GM19455 (cell line): Measurements from ENCODE around the gene WNT5B.

Source experiments
- ATAC-seq: cut with Tn5 transposase; IDR thresholded peaks from one replicate; pipeline ENCODE4 v1.9.1; 2021; ENCODE audit not compliant: unreplicated experiment

WNT5B gene

DNA sequence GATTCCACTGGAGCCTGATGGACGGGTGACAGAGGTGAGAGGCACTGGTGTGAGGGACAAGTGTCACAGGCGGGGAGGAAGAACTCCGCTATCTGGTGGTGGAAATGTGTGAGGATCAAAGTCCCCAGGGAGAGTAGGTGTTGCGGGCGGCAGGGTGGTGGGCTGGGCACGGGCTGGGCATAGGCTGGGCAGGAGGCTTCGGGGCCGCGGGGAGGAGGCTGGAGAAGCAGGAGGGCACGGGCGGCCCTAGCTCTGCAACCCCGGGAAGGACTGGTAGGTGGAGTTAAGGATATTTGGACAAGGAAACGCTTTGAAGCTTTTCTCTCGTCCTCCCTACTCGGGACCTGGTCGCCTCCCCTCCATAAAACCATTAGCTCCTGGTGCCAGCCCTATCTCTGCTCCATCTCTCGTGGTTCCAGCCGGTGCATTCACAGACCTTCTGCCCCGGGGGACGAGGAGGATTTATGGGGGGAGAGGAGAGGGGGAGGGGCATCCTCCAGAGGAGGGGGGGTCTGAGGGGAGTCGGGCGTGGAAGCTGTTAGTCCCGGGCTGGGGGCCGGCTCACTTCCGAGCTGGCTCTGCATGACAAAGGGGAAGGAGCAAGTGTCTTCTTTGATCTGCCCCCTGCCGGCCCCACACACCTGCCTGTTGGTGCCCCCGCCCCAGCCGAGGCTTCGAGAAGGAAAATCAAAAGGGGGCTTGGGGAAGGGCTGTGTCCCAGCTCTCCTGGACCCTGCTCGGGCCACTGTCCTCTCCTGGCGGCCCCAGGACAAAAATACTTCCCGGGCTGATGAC, 504 bp downstream of the WNT5B start:
- ATAC-seq: no peak

DNA sequence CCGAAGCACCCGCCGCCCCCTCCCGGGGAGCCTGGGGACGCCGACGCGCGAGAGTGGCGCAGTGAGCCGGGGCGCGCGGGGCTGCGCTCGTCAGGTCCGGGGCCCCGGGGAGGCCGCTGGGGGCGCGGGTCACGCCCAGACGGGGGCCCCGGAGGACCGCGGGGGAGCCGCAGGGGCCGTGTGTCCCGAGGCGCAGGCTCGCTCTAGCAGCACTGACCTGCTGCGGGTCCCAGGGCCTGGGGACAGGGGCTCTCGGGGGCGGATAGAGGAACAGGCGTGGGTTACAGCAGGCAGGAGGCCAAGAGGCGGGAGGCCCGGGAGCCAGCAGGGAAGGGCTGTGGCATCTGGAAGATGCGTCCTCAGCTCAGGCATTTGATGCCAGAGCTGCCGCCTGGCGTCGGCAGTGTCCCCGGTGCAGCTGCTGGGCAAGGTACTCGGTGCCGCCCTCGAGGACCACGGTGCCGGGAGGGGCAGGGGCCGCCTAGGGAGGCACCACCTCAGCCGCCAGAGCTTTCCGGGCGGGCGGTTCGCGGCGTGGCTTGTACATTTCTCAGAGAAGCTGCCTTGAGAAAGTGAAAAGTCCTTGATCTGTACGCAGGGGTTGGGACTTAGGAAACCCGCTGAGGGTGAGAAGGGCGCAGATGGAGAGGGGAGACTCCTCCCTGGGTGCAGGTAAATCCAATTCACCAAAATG, 1.2 kb downstream of the WNT5B start:
- ATAC-seq: no peak

DNA sequence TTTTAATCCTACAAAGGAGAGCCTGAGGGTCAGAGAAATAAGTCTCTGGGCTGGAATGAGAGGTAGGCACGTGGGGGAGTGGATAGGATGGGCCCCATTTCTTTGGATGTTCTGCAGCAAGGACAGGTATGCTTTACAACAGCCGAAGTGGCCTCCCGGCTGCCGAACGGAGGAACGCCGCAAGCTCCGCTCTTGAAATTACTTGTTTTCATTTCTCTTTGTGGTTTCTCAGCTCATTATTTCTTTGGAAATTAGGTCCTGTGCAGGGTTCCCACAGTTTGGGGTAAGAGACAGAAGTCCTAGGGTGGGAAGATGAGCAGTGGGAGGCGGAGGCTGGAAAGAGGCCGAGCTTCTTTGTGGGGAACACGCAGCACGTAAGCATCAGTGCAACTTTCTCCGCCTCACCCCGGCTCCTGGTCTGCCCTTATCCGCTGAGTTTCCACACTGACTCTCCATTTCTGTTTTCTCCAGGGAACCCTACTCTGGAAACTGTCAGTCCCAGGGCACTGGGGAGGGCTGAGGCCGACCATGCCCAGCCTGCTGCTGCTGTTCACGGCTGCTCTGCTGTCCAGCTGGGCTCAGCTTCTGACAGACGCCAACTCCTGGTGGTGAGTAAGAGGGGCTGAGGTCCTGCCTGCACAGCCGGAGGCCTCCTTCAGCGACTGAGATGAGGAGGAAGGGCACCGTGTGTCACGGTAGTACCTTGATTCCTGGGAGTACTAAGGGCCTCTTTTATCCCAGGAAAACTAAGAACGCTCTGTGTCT, 2.0 kb downstream of the WNT5B start:
- no peak for ATAC-seq

DNA sequence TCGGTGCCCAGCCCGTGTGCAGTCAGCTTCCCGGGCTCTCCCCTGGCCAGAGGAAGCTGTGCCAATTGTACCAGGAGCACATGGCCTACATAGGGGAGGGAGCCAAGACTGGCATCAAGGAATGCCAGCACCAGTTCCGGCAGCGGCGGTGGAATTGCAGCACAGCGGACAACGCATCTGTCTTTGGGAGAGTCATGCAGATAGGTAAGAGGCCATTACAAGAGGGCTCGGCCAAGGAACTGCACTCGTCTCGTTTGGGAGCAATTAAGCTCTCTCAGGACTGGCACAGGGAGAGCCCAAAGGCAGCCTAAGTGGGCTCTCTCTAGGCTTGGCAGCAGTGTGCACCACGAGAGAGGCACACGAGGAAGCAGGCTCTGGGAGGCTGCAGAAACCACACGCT, 3.7 kb downstream of the WNT5B start:
- ATAC-seq: no peak

DNA sequence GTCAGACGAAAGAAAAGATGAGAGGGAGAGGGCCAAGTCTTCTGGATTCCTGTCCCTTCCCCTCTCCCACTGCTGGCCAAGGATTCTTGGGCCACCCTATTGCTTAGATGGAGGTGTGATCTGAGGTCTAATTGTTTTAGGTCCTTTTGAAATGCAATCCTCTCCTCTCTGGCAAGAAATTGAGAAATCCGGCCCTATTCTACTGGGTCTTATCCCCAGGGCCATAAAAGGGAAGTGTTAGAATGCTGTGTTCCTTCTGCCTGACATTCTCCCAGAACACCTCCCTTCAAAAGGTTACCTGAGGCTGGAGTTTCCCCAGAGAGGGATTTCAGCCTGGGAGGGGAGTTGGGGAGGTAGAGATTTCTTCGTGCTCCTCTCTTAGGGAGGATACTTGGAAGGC, 4.4 kb downstream of the WNT5B start:
- no peak for ATAC-seq

DNA sequence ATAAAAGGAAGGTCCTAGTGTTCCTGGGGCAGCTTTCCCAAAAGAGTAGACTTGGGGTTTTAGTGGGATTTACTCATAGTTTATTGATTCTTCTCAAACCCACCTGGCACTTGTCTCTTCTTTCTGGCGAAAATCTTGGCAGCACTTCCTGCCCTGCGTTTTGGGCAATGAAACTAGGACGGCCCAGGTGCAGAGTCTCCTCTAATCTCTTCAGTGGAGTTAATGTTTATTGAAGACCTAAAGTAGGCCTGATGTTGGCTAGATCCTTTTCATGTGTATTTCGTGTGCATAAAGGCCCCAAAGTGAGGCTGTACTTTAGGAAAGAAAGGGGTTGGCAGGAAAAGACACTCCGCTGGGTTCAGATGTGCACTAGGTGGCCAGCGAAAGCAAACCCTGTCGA, 5.1 kb downstream of the WNT5B start:
- no peak for ATAC-seq

DNA sequence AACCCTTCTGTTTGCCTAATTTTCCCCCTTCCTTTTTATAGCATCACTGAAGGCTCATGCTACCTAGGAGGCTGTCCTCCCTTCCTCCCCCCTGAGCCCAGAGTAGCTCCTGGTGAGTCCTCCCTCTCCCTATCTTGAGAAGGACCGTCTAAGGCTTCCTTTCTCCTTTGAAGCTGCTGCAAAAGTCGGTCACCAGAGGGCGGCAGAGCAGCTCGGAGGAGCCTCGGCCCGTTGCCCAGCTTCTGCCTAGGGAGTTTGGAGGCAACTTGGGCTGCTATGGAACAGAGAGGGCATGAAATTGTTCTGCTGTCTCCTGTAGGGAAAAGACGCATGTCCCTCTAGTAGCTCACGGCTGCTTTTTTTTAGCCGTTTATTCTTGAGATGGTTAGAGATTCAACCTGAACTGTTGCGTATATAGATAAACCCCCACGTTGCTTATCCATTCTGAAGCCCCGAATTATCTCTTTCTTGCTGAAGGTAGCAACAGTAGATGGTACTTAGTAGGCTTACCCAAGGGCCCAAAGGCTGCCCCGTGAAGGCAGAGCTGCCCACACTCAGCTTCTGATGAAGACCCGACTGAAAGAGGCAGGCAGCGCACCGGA, 5.7 kb downstream of the WNT5B start:
- ATAC-seq: no peak

DNA sequence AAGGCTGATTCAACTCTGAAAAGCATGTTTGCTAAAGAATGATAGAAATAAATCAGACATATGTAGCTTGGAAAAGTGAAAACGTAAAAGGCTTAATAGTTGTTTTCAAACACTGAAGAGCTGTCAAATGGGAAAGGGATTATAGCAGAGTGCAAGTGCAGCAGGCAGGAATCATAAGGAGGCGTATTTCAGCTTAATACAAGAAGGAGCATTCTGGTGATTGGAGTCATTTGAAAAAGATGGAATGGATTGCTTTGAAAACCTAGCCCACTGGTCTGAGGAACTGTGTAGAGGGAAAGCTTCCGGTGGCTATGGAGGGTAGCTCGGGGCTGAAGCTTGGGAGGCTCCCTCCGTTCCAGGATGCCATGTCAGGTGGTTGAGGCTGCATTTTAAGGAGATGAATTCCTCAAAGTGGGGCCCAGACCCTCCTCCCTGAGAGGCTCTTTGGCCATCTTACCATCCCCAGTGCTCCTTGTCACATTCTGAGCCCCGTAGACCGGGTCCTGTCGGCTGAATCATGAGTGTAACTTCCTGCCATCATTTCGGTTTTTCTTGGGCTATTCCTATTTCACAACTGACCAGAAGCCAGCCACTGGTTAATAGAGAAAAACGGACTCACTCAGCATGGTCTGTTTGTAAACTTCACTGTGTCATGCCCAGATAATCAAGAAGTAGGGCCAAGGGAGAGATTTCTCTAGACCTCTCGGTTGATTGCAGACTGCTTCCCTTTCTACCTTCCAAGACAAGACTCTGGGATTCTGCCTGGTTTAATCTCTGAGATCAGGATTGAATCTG, 6.5 kb downstream of the WNT5B start:
- no peak for ATAC-seq

DNA sequence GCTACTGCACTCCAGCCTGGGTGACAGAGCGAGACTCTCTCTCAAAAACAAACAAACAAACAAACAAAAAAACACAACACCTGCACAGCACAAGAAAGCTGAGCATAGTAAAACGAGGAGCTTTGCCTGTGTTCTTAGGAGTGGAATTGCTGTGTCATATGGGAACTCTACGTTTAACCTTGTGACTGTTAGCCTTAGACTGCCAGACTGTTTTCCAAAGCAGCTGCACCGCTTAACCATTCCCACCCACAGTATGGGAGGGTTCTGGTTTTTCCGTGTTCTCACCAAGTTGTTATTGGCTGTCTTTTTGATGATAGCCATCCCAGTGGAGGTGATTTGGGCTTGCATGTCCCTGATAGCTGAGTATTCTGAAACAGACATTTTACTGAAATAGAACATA, 9.2 kb downstream of the WNT5B start:
- ATAC-seq: no peak

DNA sequence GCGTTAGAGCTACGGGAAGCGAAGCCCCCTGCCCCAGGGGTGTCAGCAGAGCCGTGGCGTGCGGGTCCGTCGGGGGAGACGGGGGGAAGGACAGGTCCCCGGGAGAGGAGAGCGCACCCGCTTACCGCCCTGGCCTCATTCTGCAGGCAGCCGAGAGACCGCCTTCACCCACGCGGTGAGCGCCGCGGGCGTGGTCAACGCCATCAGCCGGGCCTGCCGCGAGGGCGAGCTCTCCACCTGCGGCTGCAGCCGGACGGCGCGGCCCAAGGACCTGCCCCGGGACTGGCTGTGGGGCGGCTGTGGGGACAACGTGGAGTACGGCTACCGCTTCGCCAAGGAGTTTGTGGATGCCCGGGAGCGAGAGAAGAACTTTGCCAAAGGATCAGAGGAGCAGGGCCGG, 10.5 kb downstream of the WNT5B start:
- no peak for ATAC-seq

DNA sequence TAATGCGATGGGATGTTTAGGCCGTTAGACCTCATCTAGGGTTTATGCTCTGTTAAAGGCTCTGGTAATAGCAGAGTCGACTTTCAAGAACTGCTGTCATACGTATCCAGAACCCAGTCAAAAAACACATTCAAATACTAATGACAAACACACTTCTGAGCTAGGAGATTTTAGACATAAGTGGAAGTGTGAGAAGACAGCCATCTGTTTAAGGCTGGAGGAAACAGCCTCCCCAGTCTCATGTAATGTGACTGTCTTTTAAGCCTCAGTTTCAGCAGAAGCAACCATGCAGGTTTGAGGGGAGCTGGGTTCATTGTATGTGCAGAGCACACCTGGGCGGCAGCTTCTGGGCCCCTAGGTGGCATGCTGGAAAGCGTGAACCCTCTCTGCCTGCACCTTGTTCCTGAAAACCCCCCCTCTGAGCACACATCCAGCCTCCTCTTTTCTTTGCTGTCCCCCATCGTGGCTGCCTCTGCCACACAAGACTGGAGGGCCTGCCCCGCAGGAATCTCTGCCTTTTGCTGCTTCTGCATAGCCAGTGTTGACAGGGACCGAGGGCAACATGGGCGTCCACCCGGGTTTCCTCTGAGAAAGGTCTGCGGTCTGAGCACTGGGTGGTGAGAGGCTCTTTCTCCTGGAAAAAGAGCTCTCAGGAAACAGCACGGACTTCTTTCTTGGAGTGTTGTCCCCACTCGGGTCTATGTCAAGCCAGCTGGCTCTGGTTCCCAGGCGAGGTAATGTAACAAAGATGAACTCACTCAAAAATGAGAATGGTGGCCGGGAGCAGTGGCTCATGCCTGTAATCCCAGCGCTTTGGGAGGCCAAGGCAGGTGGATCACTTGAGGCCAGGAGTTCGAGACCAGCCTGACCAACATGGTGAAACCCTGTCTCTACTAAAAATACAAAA, 11.6 kb downstream of the WNT5B start:
- no peak for ATAC-seq

DNA sequence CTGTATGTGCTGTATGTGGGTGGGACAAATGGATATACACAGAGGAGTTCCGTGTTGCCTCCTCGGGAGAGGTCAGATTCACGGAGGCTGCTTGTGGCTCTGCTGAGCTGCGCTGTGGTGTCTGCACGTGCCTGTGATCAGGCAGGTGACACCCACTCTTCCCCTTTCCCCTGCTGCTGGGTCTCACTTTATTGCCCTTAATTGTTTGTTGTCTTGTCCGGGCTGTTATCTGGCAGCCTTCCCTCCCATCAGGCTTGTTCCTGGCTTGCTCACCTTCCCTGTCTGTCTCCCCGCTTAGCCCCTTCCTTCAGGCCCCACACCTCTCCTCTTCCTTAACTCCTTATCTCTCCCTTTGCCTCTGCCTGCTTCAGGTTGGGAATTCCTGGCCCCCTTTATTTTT, 13.5 kb downstream of the WNT5B start:
- no peak for ATAC-seq

DNA sequence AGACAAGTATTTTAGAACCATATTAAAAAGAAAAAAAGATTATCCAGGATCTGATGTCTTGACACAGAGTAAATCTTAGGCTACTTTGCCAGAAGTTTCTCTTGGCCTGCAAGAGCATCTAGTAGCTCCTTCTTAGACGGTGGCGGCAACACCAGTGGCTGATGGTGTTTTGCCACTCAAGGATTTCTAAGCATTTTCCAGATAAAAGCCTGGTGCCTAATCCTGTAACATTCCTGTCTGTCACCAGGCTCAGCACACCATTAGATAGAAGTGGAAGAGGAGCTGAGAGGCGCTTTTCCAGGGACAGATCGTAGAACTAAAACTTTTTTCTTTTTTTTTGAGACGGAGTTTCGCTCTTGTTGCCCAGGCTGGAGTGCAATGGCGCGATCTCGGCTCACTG, 14.0 kb downstream of the WNT5B start:
- no peak for ATAC-seq

DNA sequence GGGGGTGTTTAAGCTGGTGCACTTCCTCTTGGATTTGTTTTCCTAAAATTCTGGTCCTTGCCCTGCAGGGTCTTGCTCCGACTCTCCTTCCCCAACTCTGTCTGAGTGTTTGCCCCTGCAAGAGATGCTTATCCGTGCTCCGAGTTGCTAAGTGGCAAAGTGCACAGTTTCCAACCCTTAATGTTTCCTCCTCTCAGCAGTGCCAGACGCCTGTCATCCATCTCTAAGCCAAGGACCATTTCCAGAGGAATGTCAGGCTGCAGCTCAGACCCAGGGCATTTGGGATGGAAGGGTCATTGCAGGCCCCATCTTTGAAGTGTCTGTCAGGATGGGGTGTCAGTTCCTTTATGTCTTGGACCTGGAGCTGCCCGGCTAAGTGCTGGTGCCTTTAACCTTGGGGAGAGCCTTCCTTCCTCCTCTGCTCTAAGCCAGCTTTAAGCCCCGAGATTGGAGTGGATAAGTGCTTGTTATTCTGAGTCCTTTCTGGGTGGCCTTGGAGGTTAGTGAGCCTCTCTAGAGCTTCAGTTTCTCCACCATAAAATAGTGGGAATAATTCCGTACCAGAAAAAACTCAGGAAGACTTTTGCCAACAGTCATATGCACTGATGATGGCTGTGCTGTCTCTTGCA, 15.0 kb downstream of the WNT5B start:
- no peak for ATAC-seq

DNA sequence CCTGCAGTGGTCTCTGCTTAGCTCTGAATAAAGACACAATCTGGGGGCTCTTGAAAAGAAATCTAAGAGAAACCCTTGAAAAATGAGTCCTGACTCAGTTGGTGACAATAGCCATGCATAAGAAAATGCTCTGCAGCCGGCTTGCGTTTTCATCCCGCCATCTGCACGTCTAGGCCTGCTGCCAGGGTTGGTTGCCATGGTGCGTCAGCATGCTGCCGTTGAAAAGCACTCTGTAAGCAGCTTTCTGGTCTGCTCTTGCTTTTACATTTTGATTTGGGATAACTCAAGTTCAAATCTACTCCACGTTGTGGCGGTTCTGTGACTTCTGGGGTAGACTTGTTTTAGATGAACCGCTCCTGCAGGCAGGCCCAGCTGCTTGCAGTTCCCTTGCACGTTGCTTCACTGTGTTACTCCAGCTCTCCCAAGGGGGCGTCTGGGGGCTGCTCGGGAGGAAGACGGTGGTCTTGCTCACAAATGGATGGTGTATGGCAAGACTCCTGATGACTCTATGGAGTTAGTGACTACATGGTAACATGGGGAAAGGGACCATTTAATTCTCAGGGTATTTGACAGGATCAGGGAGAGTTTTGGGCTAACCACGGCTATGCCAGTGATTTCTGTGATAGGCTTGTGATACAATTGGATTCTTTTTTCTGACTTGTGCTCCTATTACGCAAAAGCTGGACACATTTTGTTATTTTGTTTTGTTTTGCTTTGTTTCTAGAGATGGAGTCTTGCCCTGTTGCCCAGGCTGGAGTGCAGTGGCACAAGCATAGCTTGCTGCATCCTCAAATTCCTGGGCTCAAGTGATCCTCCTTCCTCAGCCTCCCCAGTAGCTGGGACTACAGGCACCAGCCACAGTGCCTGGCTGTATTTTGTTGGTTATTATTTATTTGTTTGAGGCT, 15.8 kb downstream of the WNT5B start:
- no peak for ATAC-seq

DNA sequence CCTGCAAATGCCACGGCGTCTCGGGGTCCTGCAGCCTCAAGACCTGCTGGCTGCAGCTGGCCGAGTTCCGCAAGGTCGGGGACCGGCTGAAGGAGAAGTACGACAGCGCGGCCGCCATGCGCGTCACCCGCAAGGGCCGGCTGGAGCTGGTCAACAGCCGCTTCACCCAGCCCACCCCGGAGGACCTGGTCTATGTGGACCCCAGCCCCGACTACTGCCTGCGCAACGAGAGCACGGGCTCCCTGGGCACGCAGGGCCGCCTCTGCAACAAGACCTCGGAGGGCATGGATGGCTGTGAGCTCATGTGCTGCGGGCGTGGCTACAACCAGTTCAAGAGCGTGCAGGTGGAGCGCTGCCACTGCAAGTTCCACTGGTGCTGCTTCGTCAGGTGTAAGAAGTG, 16.8 kb downstream of the WNT5B start:
- ATAC-seq: no peak

DNA sequence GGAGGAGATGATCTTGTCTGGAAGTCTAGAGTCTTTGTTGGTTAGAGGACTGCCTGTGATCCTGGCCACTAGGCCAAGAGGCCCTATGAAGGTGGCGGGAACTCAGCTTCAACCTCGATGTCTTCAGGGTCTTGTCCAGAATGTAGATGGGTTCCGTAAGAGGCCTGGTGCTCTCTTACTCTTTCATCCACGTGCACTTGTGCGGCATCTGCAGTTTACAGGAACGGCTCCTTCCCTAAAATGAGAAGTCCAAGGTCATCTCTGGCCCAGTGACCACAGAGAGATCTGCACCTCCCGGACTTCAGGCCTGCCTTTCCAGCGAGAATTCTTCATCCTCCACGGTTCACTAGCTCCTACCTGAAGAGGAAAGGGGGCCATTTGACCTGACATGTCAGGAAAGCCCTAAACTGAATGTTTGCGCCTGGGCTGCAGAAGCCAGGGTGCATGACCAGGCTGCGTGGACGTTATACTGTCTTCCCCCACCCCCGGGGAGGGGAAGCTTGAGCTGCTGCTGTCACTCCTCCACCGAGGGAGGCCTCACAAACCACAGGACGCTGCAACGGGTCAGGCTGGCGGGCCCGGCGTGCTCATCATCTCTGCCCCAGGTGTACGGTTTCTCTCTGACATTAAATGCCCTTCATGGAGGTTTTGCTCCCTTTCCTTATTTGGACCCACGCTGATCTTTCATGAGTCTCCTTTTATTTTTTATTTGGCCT, 17.7 kb downstream of the WNT5B start:
- ATAC-seq: no peak

DNA sequence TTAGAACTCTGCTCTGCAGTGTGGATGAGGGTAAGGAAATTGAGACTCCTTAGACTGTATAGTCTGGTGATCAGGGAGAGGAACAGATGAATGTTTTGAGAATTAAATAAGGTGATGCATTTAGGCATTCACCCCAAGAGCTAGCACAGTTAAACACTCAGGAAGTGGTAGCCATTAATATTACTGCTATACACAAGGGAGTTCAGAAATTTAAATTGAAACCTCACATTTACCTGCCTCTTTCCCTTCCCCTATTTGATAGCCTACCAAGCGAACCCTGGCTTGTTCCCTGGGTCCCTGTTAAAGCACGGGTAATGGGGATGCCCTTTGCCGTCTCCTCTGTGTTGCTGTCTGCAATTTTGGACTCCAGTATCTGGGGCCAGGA, 18.2 kb downstream of the WNT5B start:
- no peak for ATAC-seq
